ENCODE data around the gene VAMP4. TPM values are rescaled to one million over a fixed set of nuclear protein-coding genes. Genes with fewer than 3 reads are reported as not detected.

The VAMP4 gene
- polyA plus RNA-seq, 1 donor from 2014 or later: 28.0 TPM

Small RNAs within 50 kb of the gene (small RNA-seq; reads per million reads assigned to genes)
- 0 reads per million in 3 experiments for gene RF00601

Other genes starting within 250 kb of the VAMP4 start
- gene MYOCOS, start 119.8 kb downstream of the VAMP4 start, polyA plus RNA-seq: not detected in 2 replicates
- gene MYOC, start 89.4 kb downstream of the VAMP4 start, polyA plus RNA-seq: not detected in 2 replicates
- 8.4 and 15.6 TPM in 2 replicates for gene METTL13, start 39.6 kb upstream of the VAMP4 start, polyA plus RNA-seq
- gene DNM3, start 99.4 kb upstream of the VAMP4 start, polyA plus RNA-seq: 33.2 and 37.1 TPM in 2 replicates